H9 (cell line): ENCODE measurements around the gene DNALI1. TPM values are rescaled to one million over a fixed set of nuclear protein-coding genes. Genes with fewer than 3 reads are reported as not detected.

Experiments used
- DNase-seq: peaks from one replicate; pipeline ENCODE4 v3.0.0-alpha.2; 2017
- H2AFZ ChIP-seq: one replicate; pipeline ENCODE4 v1.6.1; 2013; ENCODE audit warnings: mild to moderate bottlenecking, low read length, control low read depth, moderate library complexity
- H2AK5ac ChIP-seq: 2 replicates; pipeline ENCODE4 v1.6.1; 2013; ENCODE audit warnings: low read length, control low read depth, mixed read lengths; ENCODE audit not compliant: insufficient read length
- H2BK120ac ChIP-seq: one replicate; pipeline ENCODE4 v1.6.1; 2013; ENCODE audit warnings: low read depth, mild to moderate bottlenecking, low read length, control low read depth, inconsistent platforms; ENCODE audit not compliant: poor library complexity, severe bottlenecking
- H2BK12ac ChIP-seq: 2 replicates; pipeline ENCODE4 v1.6.1; 2013; ENCODE audit warnings: low read length, control low read depth, mixed read lengths, low read depth; ENCODE audit not compliant: insufficient read length
- H2BK15ac ChIP-seq: 2 replicates; pipeline ENCODE4 v1.6.1; 2013; ENCODE audit warnings: low read depth, low read length, control low read depth
- H2BK20ac ChIP-seq: one replicate; pipeline ENCODE4 v1.6.1; 2013; ENCODE audit warnings: low read depth, mild to moderate bottlenecking, low read length, control low read depth, inconsistent platforms; ENCODE audit not compliant: poor library complexity, severe bottlenecking
- H2BK5ac ChIP-seq: 2 replicates; pipeline ENCODE4 v1.6.1; 2013; ENCODE audit warnings: low read length, control low read depth, mixed read lengths; ENCODE audit not compliant: insufficient read length
- H3K14ac ChIP-seq: 2 replicates; pipeline ENCODE4 v1.6.1; 2013; ENCODE audit warnings: low read length, control low read depth; ENCODE audit not compliant: insufficient read depth
- H3K18ac ChIP-seq: 2 replicates; pipeline ENCODE4 v1.6.1; 2013; ENCODE audit warnings: low read depth, mild to moderate bottlenecking, mixed read lengths, low read length, control low read depth; ENCODE audit not compliant: insufficient read length
- H3K23ac ChIP-seq: 2 replicates; pipeline ENCODE4 v1.6.1; 2013; ENCODE audit warnings: low read length, control low read depth, mixed read lengths, low read depth; ENCODE audit not compliant: insufficient read length
- H3K23me2 ChIP-seq: 2 replicates; pipeline ENCODE4 v1.6.1; 2013; ENCODE audit warnings: low read depth, mild to moderate bottlenecking, mixed read lengths, low read length, control low read depth; ENCODE audit not compliant: insufficient read length, poor library complexity, severe bottlenecking
- H3K27ac ChIP-seq: 2 replicates; pipeline ENCODE4 v1.5.1; 2013; ENCODE audit warnings: low read length, control low read depth, mixed read lengths, low read depth; ENCODE audit not compliant: insufficient read length
- H3K27me3 ChIP-seq: 2 replicates; pipeline ENCODE4 v1.6.1; 2013; ENCODE audit warnings: low read length, control low read depth, inconsistent platforms; ENCODE audit not compliant: insufficient read depth
- H3K4ac ChIP-seq: 2 replicates; pipeline ENCODE4 v1.6.1; 2013; ENCODE audit warnings: low read depth, mild to moderate bottlenecking, control low read depth, inconsistent platforms, low read length, moderate library complexity
- H3K4me1 ChIP-seq: 2 replicates; pipeline ENCODE4 v1.6.1; 2013; ENCODE audit warnings: low read length, control low read depth, inconsistent platforms; ENCODE audit not compliant: insufficient read depth
- H3K4me2 ChIP-seq: 2 replicates; pipeline ENCODE4 v1.6.1; 2013; ENCODE audit warnings: low read length, control low read depth, mixed read lengths; ENCODE audit not compliant: insufficient read length, insufficient read depth
- H3K56ac ChIP-seq: 2 replicates; pipeline ENCODE4 v1.6.1; 2013; ENCODE audit warnings: low read depth, mild to moderate bottlenecking, mixed read lengths, low read length, control low read depth; ENCODE audit not compliant: insufficient read length
- H3K79me1 ChIP-seq: 2 replicates; pipeline ENCODE4 v1.6.1; 2013; ENCODE audit warnings: low read depth, mild to moderate bottlenecking, moderate library complexity, low read length, control low read depth, inconsistent platforms; ENCODE audit not compliant: insufficient read depth, poor library complexity, severe bottlenecking
- H3K79me2 ChIP-seq: 2 replicates; pipeline ENCODE4 v1.6.1; 2013; ENCODE audit warnings: low read length, control low read depth, inconsistent platforms; ENCODE audit not compliant: insufficient read depth
- H3K9ac ChIP-seq: 2 replicates; pipeline ENCODE4 v1.6.1; 2013; ENCODE audit warnings: low read length, control low read depth, mixed read lengths; ENCODE audit not compliant: insufficient read length; ENCODE audit errors: extremely low read depth
- H3K9me3 ChIP-seq: one replicate; pipeline ENCODE4 v1.6.1; 2013; ENCODE audit warnings: low read depth, low read length, inconsistent platforms; ENCODE audit not compliant: control insufficient read depth
- H3T11ph ChIP-seq: one replicate; pipeline ENCODE4 v1.6.1; 2013; ENCODE audit warnings: mild to moderate bottlenecking, low read length, control low read depth, inconsistent platforms
- H4K20me1 ChIP-seq: one replicate; pipeline ENCODE4 v1.6.1; 2013; ENCODE audit not compliant: control insufficient read depth, insufficient read length, insufficient read depth
- H4K5ac ChIP-seq: 2 replicates; pipeline ENCODE4 v1.6.1; 2013; ENCODE audit warnings: low read depth, mild to moderate bottlenecking, mixed read lengths, low read length, control low read depth; ENCODE audit not compliant: insufficient read length
- H4K8ac ChIP-seq: replicated peaks from 2 replicates; pipeline ENCODE4 v1.6.1; 2013; ENCODE audit warnings: low read length, control low read depth, mixed read lengths, low read depth; ENCODE audit not compliant: insufficient read length
- H4K91ac ChIP-seq: 2 replicates; pipeline ENCODE4 v1.6.1; 2013; ENCODE audit warnings: low read depth, mild to moderate bottlenecking, moderate library complexity, mixed read lengths, low read length, control low read depth; ENCODE audit not compliant: insufficient read length
- H3K27ac Mint-ChIP-seq, 3 experiments: 2 replicates in 2 of 3; 3 replicates in 1 of 3; pipeline ENCODE4 v1.8.0; 2020 to 2021; ENCODE audit warnings: mixed read lengths in 3 of 3, mild to moderate bottlenecking in 1 of 3, moderate library complexity in 1 of 3
- H3K27me3 Mint-ChIP-seq: 2 replicates; pipeline ENCODE4 v1.8.0; 2021; ENCODE audit warnings: low read depth, mild to moderate bottlenecking, moderate library complexity, mixed read lengths
- H3K36me3 Mint-ChIP-seq, 3 experiments: 2 replicates in 2 of 3; 3 replicates in 1 of 3; pipeline ENCODE4 v1.8.0; 2020 to 2021; ENCODE audit warnings: low read depth in 3 of 3, mixed read lengths in 3 of 3; ENCODE audit not compliant: insufficient read depth in 1 of 3
- H3K4me1 Mint-ChIP-seq, 2 experiments: 2 replicates each; pipeline ENCODE4 v1.8.0; 2020; ENCODE audit warnings: mixed read lengths in 2 of 2
- H3K4me3 Mint-ChIP-seq, 2 experiments: 2 replicates in 1 of 2; 3 replicates in 1 of 2; pipeline ENCODE4 v1.8.0; 2020 to 2021; ENCODE audit warnings: mild to moderate bottlenecking in 2 of 2, mixed read lengths in 2 of 2, moderate library complexity in 1 of 2
- H3K9me3 Mint-ChIP-seq, 2 experiments: 2 replicates in 1 of 2; 3 replicates in 1 of 2; pipeline ENCODE4 v1.8.0; 2020; ENCODE audit warnings: mild to moderate bottlenecking in 2 of 2, mixed read lengths in 2 of 2, moderate library complexity in 1 of 2
- WGBS: extraction: QIAGEN DNeasy Blood & Tissue Kit; methylation state at CpG from one replicate; pipeline ENCODE4 v1.1.7; 2013; ENCODE audit warnings: missing lambda C conversion rate, low lambda C conversion rate, mixed read lengths; ENCODE audit not compliant: insufficient read length; ENCODE audit errors: extremely low coverage; 5-methylcytosine and 5-hydroxymethylcytosine counted together
- total RNA-seq: library from RNA; stranded (reverse); gene quantifications from 2 replicates; pipeline ENCODE4 v1.2.1, GENCODE V29; 2021
- TF ChIP-seq, protein P1 (sequence below): fragments of 200-600 bp; sonication (generic); conservative IDR thresholded peaks from 3 replicates; pipeline ENCODE4 v1.8.0; 2021; ENCODE audit warnings: antibody characterized with exemption, mild to moderate bottlenecking

DNALI1 gene
- total RNA-seq, 1 experiment from 2014 or later: 18.0 TPM

GRCh38 chr1:37609994-37610393, 53.3 kb downstream of the DNALI1 start:
- Histone ChIP-seq H3K9ac (no peak overlapping the region), H3K4me2 (no peak overlapping the region), H3K79me2 (no peaks in the 10 kb centered on the region), H3K4ac (no peak overlapping the region), H3K9me3 (no peaks in the 10 kb centered on the region), H3K14ac (no peak overlapping the region), H2AK5ac (no peak overlapping the region), H3K27ac (no peak overlapping the region), H3K79me1 (no peaks in the 10 kb centered on the region), H2AFZ (no peak overlapping the region), H3K23ac (no peak overlapping the region), H2BK12ac (no peak overlapping the region), H3K56ac (no peak overlapping the region), H2BK5ac (no peak overlapping the region), H4K20me1 (no peaks in the 10 kb centered on the region), H4K91ac (no peak overlapping the region), H2BK15ac (no peak overlapping the region), H3K27me3 (peaks cover 3% of the 10 kb centered on the region; the same call in 1 of the 2 replicates), H4K5ac (no peak overlapping the region), H3K4me1 (no peaks in the 10 kb centered on the region), H2BK120ac (no peak overlapping the region), H4K8ac (no peak overlapping the region), H3T11ph (no peak overlapping the region), H2BK20ac (no peak overlapping the region), H3K18ac (no peak overlapping the region), H3K23me2 (no peaks in the 10 kb centered on the region)
- Mint-ChIP-seq H3K27me3 (peaks cover 36% of the 10 kb centered on the region), H3K4me3 (no peak overlapping the region), H3K4me1 (0 out of 4 replicates have a peak, but pooled peaks cover 0 to under 1% of the 10 kb centered on the region in 2 experiments), H3K27ac (no peak overlapping the region), H3K9me3 (no peaks in the 10 kb centered on the region), H3K36me3 (no peaks in the 10 kb centered on the region)
- no CpG with 5 or more reads among the region's 2 CpGs for WGBS
- no peak for DNase-seq
- TF ChIP-seq, protein P1, sequence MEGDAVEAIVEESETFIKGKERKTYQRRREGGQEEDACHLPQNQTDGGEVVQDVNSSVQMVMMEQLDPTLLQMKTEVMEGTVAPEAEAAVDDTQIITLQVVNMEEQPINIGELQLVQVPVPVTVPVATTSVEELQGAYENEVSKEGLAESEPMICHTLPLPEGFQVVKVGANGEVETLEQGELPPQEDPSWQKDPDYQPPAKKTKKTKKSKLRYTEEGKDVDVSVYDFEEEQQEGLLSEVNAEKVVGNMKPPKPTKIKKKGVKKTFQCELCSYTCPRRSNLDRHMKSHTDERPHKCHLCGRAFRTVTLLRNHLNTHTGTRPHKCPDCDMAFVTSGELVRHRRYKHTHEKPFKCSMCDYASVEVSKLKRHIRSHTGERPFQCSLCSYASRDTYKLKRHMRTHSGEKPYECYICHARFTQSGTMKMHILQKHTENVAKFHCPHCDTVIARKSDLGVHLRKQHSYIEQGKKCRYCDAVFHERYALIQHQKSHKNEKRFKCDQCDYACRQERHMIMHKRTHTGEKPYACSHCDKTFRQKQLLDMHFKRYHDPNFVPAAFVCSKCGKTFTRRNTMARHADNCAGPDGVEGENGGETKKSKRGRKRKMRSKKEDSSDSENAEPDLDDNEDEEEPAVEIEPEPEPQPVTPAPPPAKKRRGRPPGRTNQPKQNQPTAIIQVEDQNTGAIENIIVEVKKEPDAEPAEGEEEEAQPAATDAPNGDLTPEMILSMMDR: no peak
